Stimulated activated naive B cell treated with anti-CD40 and anti-IgM and Interleukin-4, amounts not matched to agents 10 μg/mL and 1 μg/mL and 100 μg/mL, for 72 hours (primary cell): Measurements from ENCODE around the gene MYH11.
"Not testable (repeated sequence)": the region's sequence is repeated elsewhere in the genome, so short reads cannot be mapped to it uniquely, and the experiment has no call there.

Source experiments
- ATAC-seq, 2 donors: fragments of 150-1000 bp; cut with Tn5 transposase; replicated peaks; 2 replicates each; pipeline ENCODE4 v1.10.0; 2021; ENCODE audit warnings: moderate library complexity in 1 of 2
- DNase-seq: peaks from one replicate; pipeline ENCODE4 v3.0.0; 2021
- H3K27ac Mint-ChIP-seq: one replicate; pipeline ENCODE4 v1.8.0; 2022; ENCODE audit warnings: mild to moderate bottlenecking, mixed read lengths
- H3K27me3 Mint-ChIP-seq, 2 donors: one replicate each; pipeline ENCODE4 v1.8.0; 2022; ENCODE audit warnings: mixed read lengths in 2 of 2
- H3K36me3 Mint-ChIP-seq, 2 donors: one replicate each; pipeline ENCODE4 v1.8.0; 2022; ENCODE audit warnings: mixed read lengths in 2 of 2, mild to moderate bottlenecking in 1 of 2
- H3K4me1 Mint-ChIP-seq, 2 donors: one replicate each; pipeline ENCODE4 v1.8.0; 2022; ENCODE audit warnings: mixed read lengths in 2 of 2, mild to moderate bottlenecking in 1 of 2
- H3K4me3 Mint-ChIP-seq, 2 donors: one replicate each; pipeline ENCODE4 v1.8.0; 2022; ENCODE audit warnings: mild to moderate bottlenecking in 2 of 2, mixed read lengths in 2 of 2, moderate library complexity in 1 of 2
- H3K9me3 Mint-ChIP-seq, 2 donors: one replicate each; pipeline ENCODE4 v1.8.0; 2022; ENCODE audit warnings: mixed read lengths in 2 of 2, mild to moderate bottlenecking in 1 of 2

MYH11 gene

GRCh38 chr16:15743657-15744056, 113.2 kb downstream of the MYH11 start:
- Mint-ChIP-seq H3K9me3 (peaks cover 0 to 2% of the 10 kb centered on the region in 2 donors), H3K36me3 (peaks cover 25 to 32% of the 10 kb centered on the region in 2 donors), H3K4me3 (no peak overlapping the region), H3K27ac (no peak overlapping the region), H3K4me1 (peaks cover 0 to 3% of the 10 kb centered on the region in 2 donors), H3K27me3 (no peaks in the 10 kb centered on the region)
- DNase-seq (no peak), ATAC-seq (no peak)

GRCh38 chr16:15742716-15743115, 114.1 kb downstream of the MYH11 start:
- Mint-ChIP-seq H3K36me3 (peaks cover 21 to 28% of the 10 kb centered on the region in 2 donors), H3K9me3 (peaks cover 0 to 2% of the 10 kb centered on the region in 2 donors), H3K4me3 (no peak overlapping the region), H3K27me3 (no peaks in the 10 kb centered on the region), H3K4me1 (peaks cover 0 to 3% of the 10 kb centered on the region in 2 donors), H3K27ac (no peak overlapping the region)
- no peak for DNase-seq
- ATAC-seq = no peak

- H3K27me3 Mint-ChIP-seq = no peaks in the 10 kb centered on the region
- DNase-seq (no peak), ATAC-seq (no peak)
- peaks cover 24 to 34% of the 10 kb centered on the region in 2 donors for H3K36me3 Mint-ChIP-seq
- H3K27ac Mint-ChIP-seq = no peak overlapping the region
- H3K4me1 Mint-ChIP-seq = peaks cover 0 to 3% of the 10 kb centered on the region in 2 donors
- peaks cover 0 to 2% of the 10 kb centered on the region in 2 donors for H3K9me3 Mint-ChIP-seq
- H3K4me3 Mint-ChIP-seq = no peak overlapping the region
Observed at GRCh38 chr16:15741207-15741871, 115.5 kb downstream of the MYH11 start.

GRCh38 chr16:15739950-15740349, 116.9 kb downstream of the MYH11 start:
- peaks cover 0 to 2% of the 10 kb centered on the region in 2 donors for H3K9me3 Mint-ChIP-seq
- DNase-seq (no peak), ATAC-seq (no peak)
- peaks cover 31 to 38% of the 10 kb centered on the region in 2 donors for H3K36me3 Mint-ChIP-seq
- no peak overlapping the region for H3K27ac Mint-ChIP-seq
- H3K4me3 Mint-ChIP-seq = no peak overlapping the region
- peaks cover 0 to 2% of the 10 kb centered on the region in 2 donors for H3K4me1 Mint-ChIP-seq
- H3K27me3 Mint-ChIP-seq = no peaks in the 10 kb centered on the region

GRCh38 chr16:15739464-15739863, 117.4 kb downstream of the MYH11 start:
- no peak for DNase-seq
- ATAC-seq = no peak
- Mint-ChIP-seq H3K4me3 (no peak overlapping the region), H3K9me3 (peaks cover 0 to 2% of the 10 kb centered on the region in 2 donors), H3K36me3 (peaks cover 31 to 42% of the 10 kb centered on the region in 2 donors), H3K27me3 (no peaks in the 10 kb centered on the region), H3K27ac (no peak overlapping the region), H3K4me1 (peaks cover 0 to 2% of the 10 kb centered on the region in 2 donors)

- peaks cover 0 to 2% of the 10 kb centered on the region in 2 donors for H3K9me3 Mint-ChIP-seq
- no peaks in the 10 kb centered on the region for H3K27me3 Mint-ChIP-seq
- DNase-seq (no peak), ATAC-seq (no peak)
- peaks cover 26 to 55% of the 10 kb centered on the region in 2 donors for H3K36me3 Mint-ChIP-seq
- H3K4me1 Mint-ChIP-seq = peaks cover 0 to 2% of the 10 kb centered on the region in 2 donors
- H3K4me3 Mint-ChIP-seq = no peak overlapping the region
- H3K27ac Mint-ChIP-seq = no peak overlapping the region
Observed at GRCh38 chr16:15737140-15737644, 119.6 kb downstream of the MYH11 start.

- H3K4me1 Mint-ChIP-seq = peaks cover 0 to 2% of the 10 kb centered on the region in 2 donors
- ATAC-seq (no peak), DNase-seq (no peak)
- no peaks in the 10 kb centered on the region for H3K27me3 Mint-ChIP-seq
- H3K36me3 Mint-ChIP-seq = peaks cover 22 to 50% of the 10 kb centered on the region in 2 donors
- H3K4me3 Mint-ChIP-seq = no peak overlapping the region
- H3K27ac Mint-ChIP-seq = no peak overlapping the region
- no peaks in the 10 kb centered on the region for H3K9me3 Mint-ChIP-seq
Observed at GRCh38 chr16:15736529-15736928, 120.3 kb downstream of the MYH11 start.

- H3K4me3 Mint-ChIP-seq = no peak overlapping the region
- H3K27ac Mint-ChIP-seq = no peak overlapping the region
- no peak for DNase-seq
- no peaks in the 10 kb centered on the region for H3K9me3 Mint-ChIP-seq
- H3K27me3 Mint-ChIP-seq = no peaks in the 10 kb centered on the region
- H3K36me3 Mint-ChIP-seq = peaks cover 14 to 42% of the 10 kb centered on the region in 2 donors
- peaks cover 0 to 2% of the 10 kb centered on the region in 2 donors for H3K4me1 Mint-ChIP-seq
- no peak for ATAC-seq
Observed at GRCh38 chr16:15735610-15736009, 121.2 kb downstream of the MYH11 start.

- Mint-ChIP-seq H3K4me1 (no peaks in the 10 kb centered on the region), H3K27me3 (no peaks in the 10 kb centered on the region), H3K27ac (no peak overlapping the region), H3K36me3 (peaks cover 20 to 27% of the 10 kb centered on the region in 2 donors), H3K9me3 (no peaks in the 10 kb centered on the region), H3K4me3 (no peak overlapping the region)
- ATAC-seq (no peak), DNase-seq (no peak)
Observed at GRCh38 chr16:15732416-15732815, 124.4 kb downstream of the MYH11 start.

GRCh38 chr16:15729152-15729551, 127.7 kb downstream of the MYH11 start:
- DNase-seq = no peak
- Mint-ChIP-seq H3K36me3 (peaks cover 32 to 38% of the 10 kb centered on the region in 2 donors), H3K27ac (no peak overlapping the region), H3K27me3 (no peaks in the 10 kb centered on the region), H3K4me3 (no peak overlapping the region), H3K9me3 (no peaks in the 10 kb centered on the region), H3K4me1 (no peaks in the 10 kb centered on the region)
- peak in 1 of 2 donors; percentile 13 for ATAC-seq

GRCh38 chr16:15727697-15728096, 129.1 kb downstream of the MYH11 start:
- ATAC-seq, H3K4me1 Mint-ChIP-seq, H3K4me3 Mint-ChIP-seq, H3K27ac Mint-ChIP-seq, H3K27me3 Mint-ChIP-seq, H3K9me3 Mint-ChIP-seq, DNase-seq: not testable (repeated sequence)
- peaks cover 32 to 33% of the 10 kb centered on the region in 2 donors for H3K36me3 Mint-ChIP-seq

GRCh38 chr16:15726715-15727114, 130.1 kb downstream of the MYH11 start:
- H3K4me3 Mint-ChIP-seq = peak overlapping the region in 1 of 2 donors; percentile 1

GRCh38 chr16:15725641-15726240, 131.1 kb downstream of the MYH11 start:
- peak overlapping the region; percentile 22 for H3K27ac Mint-ChIP-seq
- ATAC-seq (no peak), DNase-seq (no peak)
- H3K4me1 Mint-ChIP-seq = no peaks in the 10 kb centered on the region
- H3K27me3 Mint-ChIP-seq = no peaks in the 10 kb centered on the region
- H3K36me3 Mint-ChIP-seq = peaks cover 42 to 43% of the 10 kb centered on the region in 2 donors
- H3K9me3 Mint-ChIP-seq = no peaks in the 10 kb centered on the region
- H3K4me3 Mint-ChIP-seq = no peak overlapping the region

More at GRCh38 chr16:15726715-15727114, 130.1 kb downstream of the MYH11 start:
- Mint-ChIP-seq H3K9me3 (no peaks in the 10 kb centered on the region), H3K27ac (peak overlapping the region; percentile 7), H3K36me3 (peaks cover 34 to 35% of the 10 kb centered on the region in 2 donors), H3K27me3 (no peaks in the 10 kb centered on the region), H3K4me1 (no peaks in the 10 kb centered on the region)
- ATAC-seq (no peak), DNase-seq (no peak)

- Mint-ChIP-seq H3K4me3 (no peak overlapping the region), H3K9me3 (no peaks in the 10 kb centered on the region), H3K4me1 (peaks cover 0 to 2% of the 10 kb centered on the region in 2 donors), H3K36me3 (peaks cover 50 to 57% of the 10 kb centered on the region in 2 donors), H3K27me3 (no peaks in the 10 kb centered on the region), H3K27ac (peak overlapping the region; percentile 31)
- no peak for ATAC-seq
- DNase-seq = no peak
Observed at GRCh38 chr16:15723808-15724207, 133.0 kb downstream of the MYH11 start.

GRCh38 chr16:15721018-15721417, 135.8 kb downstream of the MYH11 start:
- Mint-ChIP-seq H3K4me3 (no peak overlapping the region), H3K9me3 (no peaks in the 10 kb centered on the region), H3K27me3 (no peaks in the 10 kb centered on the region), H3K27ac (no peak overlapping the region), H3K36me3 (peaks cover 45 to 63% of the 10 kb centered on the region in 2 donors), H3K4me1 (peaks cover 0 to 4% of the 10 kb centered on the region in 2 donors)
- ATAC-seq = no peak
- no peak for DNase-seq
